Panc1 (cell line): ENCODE data around the gene TFF3. TPM values are rescaled to one million over a fixed set of nuclear protein-coding genes. Genes with fewer than 3 reads are reported as not detected.

Source experiments
- ATAC-seq: fragments of 200-7000 bp; cut with Tn5 transposase; 2 replicates; pipeline ENCODE4 v1.9.1; 2020; ENCODE audit warnings: mild to moderate bottlenecking, moderate library complexity
- BruUV-seq: library from RNA; stranded (reverse); fragments of 400-500 nt; replicated peaks from 2 replicates; lab custom pipeline; 2021; lab: Mats Ljungman, UMichigan
- CTCF ChIA-PET: fragments of 300-600 bp; sonication (Branson Sonifier 250); formaldehyde crosslinking; loops from one replicate; lab custom pipeline; 2022; ENCODE audit warnings: antibody characterized with exemption; lab: Charles Lee
- POLR2A ChIA-PET: fragments of 300-600 bp; sonication (Branson Sonifier 250); formaldehyde crosslinking; loops from one replicate; lab custom pipeline; 2022; ENCODE audit warnings: antibody characterized with exemption; lab: Charles Lee
- DNase-seq: peaks from one replicate; pipeline ENCODE4 v3.0.0-alpha.2; 2010; ENCODE audit warnings: low read depth, low spot score
- H3K27ac ChIP-seq: 2 replicates; pipeline ENCODE4 v1.5.1; 2011; ENCODE audit warnings: mild to moderate bottlenecking, low read length, inconsistent platforms
- H3K27me3 ChIP-seq: fragments of 200-500 bp; sonication (Bioruptor generic); 2 replicates; pipeline ENCODE4 v1.6.0; 2014; ENCODE audit warnings: low read length, inconsistent platforms; ENCODE audit not compliant: control insufficient read depth, insufficient read depth
- H3K36me3 ChIP-seq: fragments of 200-500 bp; sonication (Bioruptor generic); 2 replicates; pipeline ENCODE4 v1.5.1; 2014; ENCODE audit warnings: inconsistent platforms, mild to moderate bottlenecking, low read length, moderate library complexity; ENCODE audit not compliant: control insufficient read depth, insufficient read depth
- H3K4me1 ChIP-seq: 2 replicates; pipeline ENCODE4 v1.5.1; 2011; ENCODE audit warnings: inconsistent platforms, mild to moderate bottlenecking, low read length, moderate library complexity; ENCODE audit not compliant: control insufficient read depth, insufficient read depth
- H3K4me3 ChIP-seq, 2 experiments: 2 replicates each; pipeline ENCODE4 v1.5.1; 2011 to 2012; ENCODE audit warnings: low read depth in 2 of 2, low read length in 2 of 2, mild to moderate bottlenecking in 2 of 2, inconsistent platforms in 1 of 2, moderate library complexity in 1 of 2
- H3K9me3 ChIP-seq: fragments of 200-500 bp; sonication (Bioruptor generic); 2 replicates; pipeline ENCODE4 v1.5.1; 2014; ENCODE audit warnings: low read depth, mild to moderate bottlenecking, inconsistent platforms, low read length, moderate library complexity; ENCODE audit not compliant: control insufficient read depth, insufficient read depth
- CTCF ChIP-seq: fragments of 450-650 bp; IDR thresholded peaks from 2 replicates; pipeline ENCODE4 v1.5.1; 2017; ENCODE audit warnings: mild to moderate bottlenecking
- POLR2AphosphoS5 ChIP-seq: IDR thresholded peaks from 2 replicates; pipeline ENCODE4 v1.6.1; 2012; ENCODE audit warnings: mild to moderate bottlenecking, low read depth, low read length, moderate library complexity
- SIN3A ChIP-seq: IDR thresholded peaks from 2 replicates; pipeline ENCODE4 v1.6.1; 2012; ENCODE audit warnings: low read depth, mild to moderate bottlenecking, low read length, moderate library complexity, borderline replicate concordance; ENCODE audit not compliant: insufficient read depth
- TCF7L2 ChIP-seq: IDR thresholded peaks from 2 replicates; pipeline ENCODE4 v1.6.1; 2011; ENCODE audit warnings: mild to moderate bottlenecking, low read depth, low read length, inconsistent platforms
- in situ Hi-C: cut with HindIII; loops from 2 replicates; pipeline ENCODE4 v1.10.0; 2016; ENCODE audit warnings: low sequenced_read_pairs, low pct_unique_long_range_greater_than_20kb
- intact Hi-C: fragments of 100-400 bp; cut with micrococcal nuclease; formaldehyde crosslinking; loops from one replicate; pipeline ENCODE4 v1.10.0; 2022; ENCODE audit not compliant: unreplicated experiment
- total RNA-seq: library from RNA; stranded (reverse); gene quantifications from one replicate; pipeline ENCODE4 v1.2.1, GENCODE V29; 2021; ENCODE audit not compliant: unreplicated experiment
- TF ChIP-seq, protein P1 (sequence below), 2 experiments: IDR thresholded peaks; 2 replicates each; pipeline ENCODE4 v1.6.1; 2011 to 2012; ENCODE audit warnings: low read depth in 2 of 2, control low read depth in 1 of 2, low read length in 1 of 2, mild to moderate bottlenecking in 1 of 2, moderate library complexity in 1 of 2; ENCODE audit not compliant: insufficient read depth in 1 of 2

TFF3 gene
- total RNA-seq, 1 experiment from 2014 or later: 8.9 TPM

DNA sequence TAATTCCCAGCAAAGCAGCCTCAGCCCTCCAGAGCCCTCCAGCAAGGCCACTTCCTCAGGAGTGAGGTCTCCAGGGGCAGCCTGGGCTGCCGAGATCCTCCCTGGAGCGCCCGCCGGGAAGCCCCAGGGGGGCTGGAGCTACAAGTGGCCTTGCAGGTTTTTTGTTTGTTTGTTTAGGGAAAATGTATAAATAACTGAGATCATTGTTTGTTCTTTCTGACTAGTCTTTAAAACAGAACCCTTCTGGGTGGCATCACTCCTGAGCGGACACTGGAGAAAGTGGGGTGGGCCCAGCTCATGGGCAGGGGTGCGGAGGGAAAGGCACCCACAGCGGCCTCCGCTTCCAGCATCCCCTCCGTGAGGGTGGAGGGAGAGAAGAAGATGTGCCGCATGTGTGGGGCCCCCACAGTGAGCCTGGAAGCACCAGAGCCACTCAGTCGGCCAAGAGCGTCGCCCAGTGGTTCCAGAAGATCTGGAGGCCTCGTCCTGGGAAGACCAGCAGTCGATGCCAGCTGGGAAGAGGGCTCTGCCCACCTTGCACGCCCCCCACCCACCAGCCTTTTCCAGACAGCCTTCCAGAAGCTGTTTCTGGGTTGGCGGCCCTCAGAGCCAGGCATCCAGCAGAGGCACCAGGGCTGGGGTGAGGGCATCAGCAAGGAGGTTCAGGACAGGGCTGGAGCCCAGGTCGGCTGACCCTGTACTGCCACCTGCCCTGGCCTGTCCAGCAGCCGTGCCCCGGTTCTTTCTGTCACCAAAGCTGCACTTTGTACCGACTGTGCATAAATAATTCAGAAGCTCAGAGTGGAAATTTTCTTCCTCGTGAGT, 34.6 kb downstream of the TFF3 start:
- H3K27me3 ChIP-seq: no peaks in the 10 kb centered on the region
- in situ Hi-C loops: no loop called here
- ChIA-PET POLR2A (no interaction called here), CTCF (no interaction called here)
- intact Hi-C loops: no loop called here
- H3K27ac ChIP-seq: no peak overlapping the region
- H3K9me3 ChIP-seq: no peaks in the 10 kb centered on the region
- TF ChIP-seq CTCF (no peak), TCF7L2 (no peak), SIN3A (no peak), POLR2AphosphoS5 (no peak)
- TF ChIP-seq, protein P1, sequence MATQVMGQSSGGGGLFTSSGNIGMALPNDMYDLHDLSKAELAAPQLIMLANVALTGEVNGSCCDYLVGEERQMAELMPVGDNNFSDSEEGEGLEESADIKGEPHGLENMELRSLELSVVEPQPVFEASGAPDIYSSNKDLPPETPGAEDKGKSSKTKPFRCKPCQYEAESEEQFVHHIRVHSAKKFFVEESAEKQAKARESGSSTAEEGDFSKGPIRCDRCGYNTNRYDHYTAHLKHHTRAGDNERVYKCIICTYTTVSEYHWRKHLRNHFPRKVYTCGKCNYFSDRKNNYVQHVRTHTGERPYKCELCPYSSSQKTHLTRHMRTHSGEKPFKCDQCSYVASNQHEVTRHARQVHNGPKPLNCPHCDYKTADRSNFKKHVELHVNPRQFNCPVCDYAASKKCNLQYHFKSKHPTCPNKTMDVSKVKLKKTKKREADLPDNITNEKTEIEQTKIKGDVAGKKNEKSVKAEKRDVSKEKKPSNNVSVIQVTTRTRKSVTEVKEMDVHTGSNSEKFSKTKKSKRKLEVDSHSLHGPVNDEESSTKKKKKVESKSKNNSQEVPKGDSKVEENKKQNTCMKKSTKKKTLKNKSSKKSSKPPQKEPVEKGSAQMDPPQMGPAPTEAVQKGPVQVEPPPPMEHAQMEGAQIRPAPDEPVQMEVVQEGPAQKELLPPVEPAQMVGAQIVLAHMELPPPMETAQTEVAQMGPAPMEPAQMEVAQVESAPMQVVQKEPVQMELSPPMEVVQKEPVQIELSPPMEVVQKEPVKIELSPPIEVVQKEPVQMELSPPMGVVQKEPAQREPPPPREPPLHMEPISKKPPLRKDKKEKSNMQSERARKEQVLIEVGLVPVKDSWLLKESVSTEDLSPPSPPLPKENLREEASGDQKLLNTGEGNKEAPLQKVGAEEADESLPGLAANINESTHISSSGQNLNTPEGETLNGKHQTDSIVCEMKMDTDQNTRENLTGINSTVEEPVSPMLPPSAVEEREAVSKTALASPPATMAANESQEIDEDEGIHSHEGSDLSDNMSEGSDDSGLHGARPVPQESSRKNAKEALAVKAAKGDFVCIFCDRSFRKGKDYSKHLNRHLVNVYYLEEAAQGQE (IDR thresholded peaks at IDR 0.05; ENCODE audit: insufficient read depth in 1 of 2, low read depth in 2 of 2, low read length in 1 of 2): no peak
- peaks cover 7% of the 10 kb centered on the region; the same call in 1 of the 2 replicates for H3K4me1 ChIP-seq
- no peaks in the 10 kb centered on the region for H3K36me3 ChIP-seq
- no peak; the same call in 1 of the 2 replicates for ATAC-seq
- BruUV-seq: no TSS peak
- H3K4me3 ChIP-seq: no peak overlapping the region
- no peak for DNase-seq

DNA sequence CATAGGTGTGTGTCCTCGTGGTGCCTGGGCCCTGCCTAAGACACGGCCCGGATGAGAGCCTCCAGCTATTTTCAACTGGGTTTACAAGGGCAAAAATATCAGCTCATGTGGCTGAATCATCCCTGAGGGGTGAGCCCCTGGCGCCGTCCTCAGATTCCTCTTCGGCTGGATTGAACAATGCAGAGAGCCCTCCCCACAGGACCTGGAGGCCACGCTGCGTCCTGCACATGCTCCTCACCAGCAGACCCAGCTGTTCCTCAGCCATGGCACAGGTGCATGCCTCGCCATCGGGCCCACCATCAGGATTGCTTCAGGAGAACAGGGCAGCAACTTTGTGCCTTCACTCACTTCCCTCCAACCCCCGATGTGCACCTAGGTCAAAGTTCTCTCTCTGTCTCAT, 35.3 kb downstream of the TFF3 start:
- POLR2A ChIA-PET: no interaction called here
- H3K27ac ChIP-seq: no peak overlapping the region

DNA sequence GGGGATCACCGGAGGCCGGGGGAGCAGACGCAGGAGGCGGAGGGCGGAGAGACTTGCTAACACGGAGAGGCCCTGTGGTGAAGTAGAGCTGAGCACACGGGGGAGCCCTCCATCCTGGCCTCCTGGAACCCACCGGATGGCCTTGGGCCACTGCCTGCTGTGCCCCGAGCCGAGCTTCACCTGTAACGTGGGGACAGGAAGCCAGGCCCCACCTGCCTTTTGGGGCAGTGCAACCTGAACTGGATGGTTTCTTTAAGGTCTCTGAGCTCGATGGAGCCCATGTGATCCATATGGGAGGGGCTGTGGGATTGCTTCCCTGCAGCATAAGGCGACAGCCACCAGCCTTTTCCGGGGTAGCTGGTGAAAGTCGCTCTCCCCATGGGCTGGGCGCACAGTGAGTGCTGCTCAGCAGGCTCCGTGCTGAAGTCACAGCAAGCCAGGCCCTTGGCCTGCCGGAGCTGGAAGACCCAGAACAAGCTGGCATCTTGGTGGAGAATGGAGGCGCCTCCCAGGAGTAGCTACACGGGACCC, 35.8 kb downstream of the TFF3 start:
- no peak overlapping the region for H3K27ac ChIP-seq
- no peaks in the 10 kb centered on the region for H3K9me3 ChIP-seq
- H3K4me3 ChIP-seq: no peak overlapping the region
- intact Hi-C loops: no loop called here
- ChIA-PET POLR2A (interaction anchor here (0.5 kb wide), 1 partner anchor 113 kb away, joined by 4 read pairs; no protein-coding TSS in a partner anchor), CTCF (no interaction called here)
- in situ Hi-C loops: no loop called here
- no TSS peak for BruUV-seq
- peaks cover 7% of the 10 kb centered on the region for H3K4me1 ChIP-seq
- DNase-seq (no peak), ATAC-seq (no peak)
- H3K36me3 ChIP-seq: no peaks in the 10 kb centered on the region
- H3K27me3 ChIP-seq: no peaks in the 10 kb centered on the region
- no peak for TF ChIP-seq SIN3A
- TF ChIP-seq TCF7L2: no peak
- TF ChIP-seq, protein P1 (IDR thresholded peaks at IDR 0.05; ENCODE audit: insufficient read depth in 1 of 2, low read depth in 2 of 2, low read length in 1 of 2): no peak
- TF ChIP-seq CTCF: no peak
- TF ChIP-seq POLR2AphosphoS5: no peak

More for the DNA sequence above, 35.3 kb downstream of the TFF3 start:
- BruUV-seq: no TSS peak
- no peaks in the 10 kb centered on the region for H3K27me3 ChIP-seq
- TF ChIP-seq POLR2AphosphoS5: no peak
- ATAC-seq (no peak; the same call in 1 of the 2 replicates), DNase-seq (no peak)
- H3K9me3 ChIP-seq: no peaks in the 10 kb centered on the region
- peaks cover 7% of the 10 kb centered on the region for H3K4me1 ChIP-seq
- H3K36me3 ChIP-seq: no peaks in the 10 kb centered on the region
- CTCF ChIA-PET: no interaction called here
- intact Hi-C loops (no loop called here), in situ Hi-C loops (no loop called here)
- H3K4me3 ChIP-seq: no peak overlapping the region
